Measurements from ENCODE around the gene FGA.

- no peak for TF ChIP-seq BHLHE40 (IDR thresholded peaks at IDR 0.05; ENCODE audit: borderline replicate concordance)
- no peak for TF ChIP-seq ELF4 (IDR thresholded peaks at IDR 0.05)
- TF ChIP-seq SP1 (IDR thresholded peaks at IDR 0.05) = no peak
- no peak for TF ChIP-seq PKNOX1 (IDR thresholded peaks at IDR 0.05)
- TF ChIP-seq SUZ12 (IDR thresholded peaks at IDR 0.05) = no peak
- TF ChIP-seq FOXK2 (IDR thresholded peaks at IDR 0.05) = no peak
- TF ChIP-seq L3MBTL2 (conservative IDR thresholded peaks at IDR 0.05) = no peak
- no peak for TF ChIP-seq HDGF (IDR thresholded peaks at IDR 0.05; ENCODE audit: borderline replicate concordance)
Measured at GRCh38 chr4:154623436-154623835, 32.9 kb upstream of the FGA start.

Measured in HEK293T (cell line).